ENCODE data around the gene CH25H.

DNA sequence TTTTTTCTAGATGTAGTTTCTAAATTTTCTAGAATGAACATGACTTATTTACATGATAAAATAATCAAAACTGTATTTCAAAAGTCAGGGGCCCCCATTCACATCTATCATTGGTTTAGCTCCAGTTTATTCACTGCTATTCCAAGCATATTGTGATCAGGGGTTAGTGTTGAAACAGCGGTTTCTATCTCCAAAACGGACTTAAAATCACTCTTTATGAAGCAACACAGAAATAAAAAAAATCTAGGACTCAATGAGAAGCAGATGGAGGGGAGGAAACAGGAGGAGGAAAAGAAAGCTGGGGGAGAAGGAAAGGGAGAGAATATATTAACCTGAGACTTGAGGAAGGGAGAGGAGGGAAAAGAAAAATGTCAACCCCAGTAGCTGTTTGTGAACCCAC lies 14.8 kb upstream of the CH25H start:
- TF ChIP-seq, protein P1, sequence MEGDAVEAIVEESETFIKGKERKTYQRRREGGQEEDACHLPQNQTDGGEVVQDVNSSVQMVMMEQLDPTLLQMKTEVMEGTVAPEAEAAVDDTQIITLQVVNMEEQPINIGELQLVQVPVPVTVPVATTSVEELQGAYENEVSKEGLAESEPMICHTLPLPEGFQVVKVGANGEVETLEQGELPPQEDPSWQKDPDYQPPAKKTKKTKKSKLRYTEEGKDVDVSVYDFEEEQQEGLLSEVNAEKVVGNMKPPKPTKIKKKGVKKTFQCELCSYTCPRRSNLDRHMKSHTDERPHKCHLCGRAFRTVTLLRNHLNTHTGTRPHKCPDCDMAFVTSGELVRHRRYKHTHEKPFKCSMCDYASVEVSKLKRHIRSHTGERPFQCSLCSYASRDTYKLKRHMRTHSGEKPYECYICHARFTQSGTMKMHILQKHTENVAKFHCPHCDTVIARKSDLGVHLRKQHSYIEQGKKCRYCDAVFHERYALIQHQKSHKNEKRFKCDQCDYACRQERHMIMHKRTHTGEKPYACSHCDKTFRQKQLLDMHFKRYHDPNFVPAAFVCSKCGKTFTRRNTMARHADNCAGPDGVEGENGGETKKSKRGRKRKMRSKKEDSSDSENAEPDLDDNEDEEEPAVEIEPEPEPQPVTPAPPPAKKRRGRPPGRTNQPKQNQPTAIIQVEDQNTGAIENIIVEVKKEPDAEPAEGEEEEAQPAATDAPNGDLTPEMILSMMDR (IDR thresholded peaks at IDR 0.05), result no peak
- no peak for TF ChIP-seq POLR2A (IDR thresholded peaks at IDR 0.05)

All from body of pancreas (tissue), 4 donors.